GM21723 (cell line): ENCODE measurements around the gene CAMSAP2.
A peak's percentile ranks its signal among the peaks of the same experiment; 100 is the strongest.
"Not testable (repeated sequence)": the region's sequence is repeated elsewhere in the genome, so short reads cannot be mapped to it uniquely, and the experiment has no call there.

ENCODE experiments used
- ATAC-seq: cut with Tn5 transposase; IDR thresholded peaks from one replicate; pipeline ENCODE4 v1.9.1; 2021; ENCODE audit warnings: mild to moderate bottlenecking, moderate library complexity; ENCODE audit not compliant: unreplicated experiment

CAMSAP2 gene

DNA sequence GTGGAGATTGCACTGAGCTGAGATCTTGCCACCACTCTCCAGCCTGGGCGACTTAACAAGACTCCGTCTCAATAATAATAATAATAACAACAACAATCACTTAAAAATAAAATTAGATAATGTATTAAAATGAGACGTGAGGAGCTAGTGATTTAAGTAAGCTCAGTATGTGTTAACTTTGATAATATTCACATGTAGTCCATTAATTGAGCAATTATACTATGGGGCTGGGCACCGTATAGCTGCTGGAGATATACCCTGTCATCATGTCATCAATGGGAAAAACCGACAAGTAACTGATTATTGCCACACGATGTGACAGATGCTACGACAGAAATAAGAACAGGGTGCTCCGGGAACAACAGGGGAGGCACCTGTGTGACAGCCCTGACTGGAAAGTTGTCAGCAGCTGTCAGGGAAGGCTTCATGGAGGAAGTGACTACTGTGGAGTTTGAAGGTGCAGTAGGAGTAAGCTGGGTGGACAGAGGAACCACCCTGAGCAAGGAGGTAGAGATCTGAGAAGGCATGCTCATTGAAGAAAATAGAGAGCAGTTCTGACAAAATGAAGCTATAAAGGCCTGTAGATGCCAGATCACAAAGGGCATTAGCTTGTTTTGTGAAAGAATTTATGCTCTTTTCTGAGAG is 924 bp upstream of the CAMSAP2 start:
- ATAC-seq: no peak

DNA sequence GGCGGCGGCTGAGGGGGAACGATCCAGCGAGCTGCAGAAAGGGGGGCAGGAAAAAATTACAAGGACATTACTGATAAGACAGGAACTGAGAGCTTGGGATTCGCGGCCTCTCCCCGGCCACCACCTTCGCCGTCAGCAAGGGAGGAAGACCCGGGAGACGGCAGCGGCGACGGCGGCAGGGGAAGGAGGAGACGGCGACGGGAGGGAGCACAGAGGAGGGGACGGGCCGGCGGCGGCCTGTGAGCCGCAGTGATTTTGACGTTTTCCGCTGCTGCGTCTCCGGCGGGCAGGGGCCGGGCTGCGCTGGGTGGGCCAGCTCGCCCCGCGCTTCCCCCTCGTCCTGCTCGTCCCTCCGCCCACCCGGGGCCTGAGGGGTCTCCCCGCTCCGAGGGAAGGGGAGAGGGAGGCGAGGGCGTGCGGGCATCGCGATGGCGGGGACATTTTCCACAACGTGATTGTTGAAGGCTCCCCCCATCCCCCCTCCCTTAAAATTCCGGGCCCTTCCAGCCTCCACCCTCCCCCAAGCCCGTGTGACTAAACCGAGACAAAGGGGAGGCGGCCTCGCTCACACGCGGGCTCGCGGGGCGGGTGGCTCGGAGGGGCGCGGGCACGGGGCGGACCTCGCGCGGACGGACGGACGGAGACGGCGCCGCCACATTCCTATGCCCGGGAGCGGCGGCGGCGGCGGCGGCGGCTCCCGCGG is 407 bp downstream of the CAMSAP2 start:
- ATAC-seq: peak; percentile 57

DNA sequence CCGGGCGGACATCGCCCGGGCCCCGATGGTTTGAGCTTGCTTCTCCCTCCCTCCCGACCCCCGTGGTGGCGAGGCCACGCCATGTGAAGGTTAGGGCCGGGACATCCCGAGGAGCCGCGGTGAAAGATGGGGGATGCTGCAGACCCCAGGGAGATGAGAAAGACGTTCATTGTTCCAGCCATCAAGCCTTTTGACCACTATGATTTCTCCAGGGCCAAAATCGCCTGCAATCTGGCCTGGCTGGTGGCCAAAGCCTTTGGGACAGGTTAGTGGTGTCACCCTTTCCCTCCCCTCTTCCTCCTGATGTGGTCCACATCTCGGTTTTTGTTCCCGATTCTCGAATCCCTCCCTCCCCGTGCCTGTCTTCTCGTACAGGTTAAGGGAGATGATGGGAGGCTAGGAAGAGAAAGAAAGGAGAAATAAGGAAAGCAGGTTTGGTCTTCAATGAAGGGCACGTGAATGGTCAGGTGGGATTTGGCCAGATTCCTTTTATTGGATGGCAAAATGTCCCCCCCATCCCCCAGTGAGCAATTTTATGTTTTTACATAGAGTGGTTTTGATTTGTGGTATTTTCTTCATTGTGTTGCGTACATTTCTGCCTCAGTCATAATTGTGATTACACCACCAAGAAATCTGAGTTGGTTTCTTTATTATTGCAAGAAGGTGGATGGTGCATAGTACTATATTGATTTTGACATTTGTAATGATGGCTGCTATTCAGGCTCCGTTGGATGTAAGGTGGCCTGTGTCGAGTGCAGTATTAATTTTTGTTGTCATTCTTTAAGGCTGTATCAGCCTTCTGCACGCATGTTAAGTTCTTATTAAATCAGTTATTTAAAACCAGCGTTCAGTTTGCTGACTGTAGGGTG is 1.2 kb downstream of the CAMSAP2 start:
- ATAC-seq: no peak

DNA sequence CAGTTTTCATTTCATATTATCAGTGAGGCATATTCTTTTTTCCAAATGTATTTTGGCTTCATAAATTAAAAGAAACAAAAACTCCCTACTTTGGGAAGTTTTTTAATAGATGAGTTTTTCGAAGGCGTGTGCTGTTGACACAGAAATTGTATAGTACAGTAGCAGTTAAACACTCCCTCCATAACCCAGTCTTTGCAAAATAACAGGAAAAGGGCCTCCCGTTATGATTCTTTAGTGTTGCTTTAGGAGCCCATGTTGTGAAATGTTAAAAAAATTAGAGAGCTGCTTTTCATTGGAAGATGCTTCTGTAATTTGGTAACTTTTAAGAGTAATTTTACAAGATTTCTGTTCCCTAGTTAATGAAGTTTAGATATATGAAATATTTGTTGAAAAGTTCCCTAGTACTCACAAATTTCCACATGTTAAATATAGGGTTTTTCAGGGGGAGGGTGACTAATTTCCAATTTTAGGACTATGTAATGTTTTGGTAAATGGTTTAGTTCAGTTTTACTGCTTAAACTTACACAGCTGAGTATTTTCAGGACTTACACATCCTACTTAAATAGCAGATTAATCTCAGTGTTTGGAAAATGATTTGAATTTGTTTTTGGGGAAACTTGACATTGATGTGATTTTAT is 2.0 kb downstream of the CAMSAP2 start:
- no peak for ATAC-seq

DNA sequence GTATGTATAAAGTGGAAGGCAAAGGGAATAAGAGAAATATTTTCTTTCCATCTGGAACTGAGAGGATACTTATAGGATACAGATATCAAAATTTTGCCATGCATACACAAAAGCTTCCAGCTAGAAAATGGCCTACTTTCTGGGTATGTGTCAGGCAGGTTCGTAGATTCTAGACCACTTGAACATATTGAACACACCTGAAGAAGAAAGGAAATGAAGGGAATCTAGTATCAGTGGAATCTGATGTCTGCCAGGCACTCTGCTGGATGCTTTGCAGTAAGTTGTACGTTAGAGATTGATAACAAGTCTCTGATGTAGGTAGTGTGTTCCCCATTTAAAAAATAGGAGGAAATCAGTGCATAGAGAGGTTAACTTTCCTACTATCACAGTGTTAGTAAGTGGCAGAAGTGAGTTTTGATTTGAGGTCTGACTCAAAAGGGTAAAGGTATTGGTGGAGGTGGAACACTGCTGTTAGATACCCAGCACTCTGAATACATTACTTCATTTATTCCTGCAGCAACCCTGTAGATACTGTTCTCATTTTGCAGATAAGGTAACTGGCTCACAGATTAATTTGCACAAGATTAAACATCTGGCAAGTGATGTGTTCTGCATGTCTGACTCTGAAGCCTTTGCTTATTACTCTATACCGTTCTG is 3.0 kb downstream of the CAMSAP2 start:
- ATAC-seq: no peak

DNA sequence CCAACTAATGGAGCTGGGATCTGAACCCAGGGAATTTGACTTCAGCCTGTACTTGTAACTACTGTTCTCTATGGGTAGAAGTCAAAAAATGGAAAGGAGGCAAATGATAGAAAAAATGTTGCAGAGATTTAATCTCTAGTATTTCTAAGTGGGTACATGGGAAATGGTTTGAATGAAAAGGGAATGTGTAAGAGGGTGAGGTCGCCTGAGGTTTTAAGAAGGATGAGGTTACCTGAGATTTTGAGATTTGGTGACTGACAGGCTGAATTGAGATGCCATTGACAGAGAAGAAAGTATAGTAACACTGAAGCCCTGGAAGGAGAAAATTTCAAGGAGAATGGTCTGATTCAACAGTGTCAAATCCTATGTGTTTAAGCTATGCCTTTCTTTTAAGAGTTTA is 5.5 kb downstream of the CAMSAP2 start:
- ATAC-seq: no peak

DNA sequence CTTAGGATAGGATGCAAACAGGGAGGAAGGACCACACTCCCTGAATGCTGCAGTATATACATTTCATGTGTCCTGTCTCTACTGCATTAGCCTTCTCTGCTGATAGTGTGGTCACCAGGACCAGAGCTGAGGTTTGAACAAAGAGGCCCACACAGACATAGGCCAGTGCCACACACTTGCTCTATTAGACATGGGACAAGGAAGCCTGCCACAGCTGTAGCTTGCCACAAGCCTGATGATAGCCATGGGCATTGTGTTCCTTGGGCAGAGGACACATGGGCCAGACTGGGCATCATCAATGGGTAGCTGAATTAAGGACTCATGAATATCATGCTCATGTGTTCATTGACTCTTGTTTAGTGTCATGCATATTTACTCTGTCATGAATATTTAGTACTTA is 10.4 kb downstream of the CAMSAP2 start:
- ATAC-seq: no peak

DNA sequence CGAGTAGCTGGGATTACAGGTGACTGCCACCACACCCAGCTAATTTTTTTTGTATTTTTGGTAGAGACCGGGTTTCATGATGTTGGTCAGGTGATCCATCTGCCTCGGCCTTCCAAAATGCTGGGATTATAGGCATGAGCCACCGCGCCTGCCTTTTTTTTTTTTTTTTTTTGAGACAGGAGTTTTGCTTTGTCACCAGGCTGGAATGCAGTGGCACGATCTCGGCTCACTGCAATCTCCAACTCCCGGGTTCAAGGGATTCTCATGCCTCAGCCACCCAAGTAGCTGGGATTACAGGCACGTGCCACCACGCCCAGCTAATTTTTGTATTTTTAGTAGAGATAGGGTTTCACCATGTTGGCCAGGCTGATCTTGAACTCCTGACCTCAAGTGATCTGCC is 12.1 kb downstream of the CAMSAP2 start:
- ATAC-seq: not testable (repeated sequence)

DNA sequence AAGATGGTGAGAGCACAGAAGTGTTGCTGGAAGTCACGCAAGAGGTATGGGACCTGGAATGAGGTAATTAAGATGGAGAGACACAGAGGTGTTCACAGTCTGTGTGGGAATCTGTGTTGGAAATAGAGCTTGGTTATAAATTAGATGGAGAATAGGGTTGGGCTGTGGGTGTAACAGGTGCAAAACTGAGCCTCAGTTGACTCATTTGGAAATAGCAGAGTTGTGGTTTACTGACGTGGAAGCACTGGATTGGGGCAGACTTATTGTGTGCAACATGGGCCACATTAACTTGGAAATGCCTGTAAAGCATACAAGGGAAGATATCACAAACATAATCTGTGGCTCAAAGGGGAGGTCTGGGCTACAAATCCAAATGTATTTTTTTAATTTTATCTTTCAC is 13.0 kb downstream of the CAMSAP2 start:
- ATAC-seq: peak; percentile 87

DNA sequence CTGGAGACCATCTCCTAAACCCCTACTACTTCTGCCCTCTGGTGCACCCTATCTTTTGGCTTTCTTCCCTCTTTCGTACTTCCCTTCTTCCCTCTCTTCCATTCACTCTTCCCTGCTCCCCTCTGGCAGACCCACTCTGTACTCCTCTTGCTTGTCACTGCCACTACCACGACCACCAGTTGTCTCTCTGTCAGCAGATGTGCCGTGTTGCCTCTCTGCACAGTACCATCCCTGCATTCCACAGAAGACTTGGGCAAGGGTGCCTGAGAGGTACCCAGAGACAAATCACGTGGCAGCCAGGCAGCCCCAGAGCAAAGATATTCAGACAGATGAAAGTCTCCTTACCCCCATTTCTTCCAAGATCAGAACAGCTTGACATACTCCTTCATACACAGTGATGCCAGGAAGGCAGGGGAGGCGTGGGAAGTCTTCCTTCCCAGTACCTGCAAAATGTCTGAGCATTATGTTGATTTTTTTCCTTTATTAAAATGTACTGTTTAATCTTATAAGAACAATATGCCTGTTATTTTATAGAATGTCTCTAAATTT is 15.0 kb downstream of the CAMSAP2 start:
- ATAC-seq: no peak

DNA sequence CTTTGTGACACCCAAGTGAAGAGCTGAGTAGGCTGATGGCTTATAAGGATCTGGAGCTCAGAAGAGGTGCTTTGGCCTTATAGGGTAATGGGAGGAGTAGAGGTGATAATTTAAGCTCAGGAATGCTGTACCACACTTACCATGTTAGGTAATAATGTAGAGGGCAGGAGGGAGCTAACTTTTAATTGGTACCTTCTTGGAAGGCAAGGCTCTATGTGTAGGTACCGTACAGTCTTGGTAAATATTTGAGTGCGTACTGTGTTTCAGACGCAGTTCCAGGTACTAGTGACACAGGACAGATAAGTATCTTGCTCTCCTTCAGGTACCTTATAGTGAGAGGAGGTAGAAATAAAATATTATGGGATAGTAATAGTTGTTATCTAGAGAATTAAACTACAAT is 16.8 kb downstream of the CAMSAP2 start:
- no peak for ATAC-seq

DNA sequence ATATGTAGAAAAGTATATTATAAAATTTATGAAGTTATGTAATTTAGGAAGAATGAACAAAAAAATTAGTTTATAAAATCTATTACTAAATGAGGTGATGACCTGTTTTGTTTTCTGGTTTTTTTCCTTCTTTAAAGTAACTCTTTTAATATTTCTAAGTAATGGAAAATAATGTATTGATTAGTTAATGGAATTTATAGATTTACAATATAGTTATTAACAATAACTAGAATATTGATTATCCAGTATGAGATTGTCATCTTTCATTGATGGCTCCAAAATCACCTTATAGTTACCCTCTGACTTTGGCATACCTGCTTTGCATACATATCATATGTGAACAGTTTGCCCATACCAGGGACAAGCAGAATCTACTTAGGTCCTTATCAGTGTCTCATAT is 23.4 kb downstream of the CAMSAP2 start:
- ATAC-seq: no peak

DNA sequence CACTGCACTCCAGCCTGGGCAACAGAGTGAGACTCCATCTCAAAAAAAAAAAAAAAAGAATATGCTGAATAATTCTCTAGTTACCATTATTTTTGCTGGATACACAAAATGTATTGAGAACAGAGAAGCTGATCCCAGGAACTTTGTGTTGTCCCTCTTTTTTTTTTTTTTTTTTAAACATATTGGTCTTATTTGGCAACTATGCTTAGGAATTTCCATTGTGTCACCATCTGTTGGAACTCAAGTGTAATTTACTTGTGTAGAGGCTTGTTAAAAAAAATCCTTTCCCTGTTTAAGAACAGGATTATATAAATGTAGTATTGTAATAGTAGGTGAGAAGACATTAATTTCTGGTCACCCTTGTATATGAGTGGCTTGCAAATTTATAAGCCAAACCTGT is 28.6 kb downstream of the CAMSAP2 start:
- ATAC-seq: no peak

DNA sequence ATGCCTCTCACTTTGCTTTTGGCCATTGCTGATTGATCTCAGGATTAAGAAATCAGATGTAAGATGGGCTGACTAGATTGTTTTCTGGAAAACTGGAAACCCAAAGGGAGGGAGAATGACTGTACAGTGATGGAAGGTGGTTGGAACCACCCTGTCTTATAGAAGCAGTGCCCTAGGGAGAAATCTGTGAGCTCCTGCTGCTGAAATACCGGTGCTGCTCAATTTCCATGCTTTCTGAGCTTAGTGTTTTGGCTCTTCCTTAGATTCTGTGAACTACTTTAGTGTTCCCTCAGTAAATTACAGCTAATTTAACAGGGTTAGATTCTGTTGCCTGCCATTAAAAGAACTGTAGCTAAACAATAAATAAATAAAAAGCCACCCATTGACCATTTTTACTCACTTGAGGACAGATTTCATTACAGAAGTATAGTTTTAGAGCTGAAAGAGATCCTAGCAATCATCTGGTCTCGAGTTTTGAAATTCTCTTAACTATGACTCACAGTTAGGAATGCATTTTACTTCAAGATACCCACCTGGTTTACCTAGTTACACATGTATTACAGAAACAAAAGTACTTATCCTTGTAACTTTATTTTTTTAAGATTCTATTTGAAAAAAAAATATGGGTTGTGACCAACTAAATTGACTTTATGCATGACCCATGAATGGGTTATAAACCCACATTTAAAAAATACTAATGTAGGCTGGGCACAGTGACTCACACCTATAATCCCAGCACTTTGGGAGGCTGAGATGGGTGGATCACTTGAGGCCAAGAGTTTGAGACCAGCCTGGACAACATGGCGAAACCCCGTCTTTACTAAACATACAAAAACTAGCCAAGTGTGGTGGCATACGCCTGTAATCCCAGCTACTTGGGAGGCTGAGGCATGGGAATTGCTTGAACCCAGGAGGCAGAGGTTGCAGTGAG is 33.2 kb downstream of the CAMSAP2 start:
- ATAC-seq: no peak

DNA sequence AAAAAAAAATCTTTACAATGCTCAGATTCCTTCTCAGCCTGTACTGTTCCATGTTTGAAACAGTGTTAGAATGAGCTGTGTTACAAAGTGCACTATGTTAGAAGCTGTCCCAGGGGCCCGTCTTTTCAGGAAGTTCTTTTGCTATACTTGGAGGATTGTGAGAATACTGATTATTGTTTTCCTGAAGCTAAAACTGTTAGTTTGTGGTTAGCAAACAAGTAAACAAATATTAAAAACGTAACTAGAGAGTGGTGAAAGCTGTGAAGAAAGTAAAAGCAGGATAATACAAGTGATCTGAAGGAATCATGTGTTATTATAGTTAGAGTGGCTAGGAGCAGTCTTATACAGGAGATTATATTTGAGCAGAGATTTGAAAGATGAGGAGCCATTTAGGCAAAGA is 35.6 kb downstream of the CAMSAP2 start:
- peak; percentile 79 for ATAC-seq

DNA sequence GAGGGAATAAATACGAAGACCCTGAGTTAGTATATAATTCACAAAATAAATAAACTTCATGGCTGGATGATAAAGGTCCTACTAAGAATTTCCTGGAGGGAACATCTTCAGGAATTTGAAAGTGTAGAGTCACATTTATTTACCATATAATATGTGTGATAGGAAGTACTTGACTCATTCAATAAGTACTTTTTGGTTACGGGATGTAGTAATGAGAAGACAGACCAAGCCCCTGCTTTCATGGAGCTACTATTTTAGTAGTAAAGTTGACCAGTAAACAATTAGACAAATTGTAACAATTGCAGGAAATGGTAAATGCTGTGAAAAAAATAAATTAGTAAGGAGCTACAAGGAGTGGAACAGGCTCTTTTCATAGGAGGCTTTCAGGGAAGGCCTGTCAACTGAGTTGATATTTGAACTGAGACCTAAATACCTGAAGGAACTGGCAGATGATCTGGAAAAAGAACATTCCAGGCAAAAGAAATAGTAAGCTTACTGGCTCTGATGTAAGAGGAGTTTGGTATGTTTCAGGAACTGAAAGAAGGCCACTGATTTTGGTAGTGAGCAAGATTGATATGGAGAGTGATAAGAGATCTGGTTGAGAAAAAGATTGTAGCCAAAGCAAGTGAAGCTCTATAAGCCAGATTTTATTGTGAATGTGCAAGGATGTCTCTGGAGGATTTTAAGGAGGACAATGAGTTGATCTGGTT is 36.2 kb downstream of the CAMSAP2 start:
- no peak for ATAC-seq

DNA sequence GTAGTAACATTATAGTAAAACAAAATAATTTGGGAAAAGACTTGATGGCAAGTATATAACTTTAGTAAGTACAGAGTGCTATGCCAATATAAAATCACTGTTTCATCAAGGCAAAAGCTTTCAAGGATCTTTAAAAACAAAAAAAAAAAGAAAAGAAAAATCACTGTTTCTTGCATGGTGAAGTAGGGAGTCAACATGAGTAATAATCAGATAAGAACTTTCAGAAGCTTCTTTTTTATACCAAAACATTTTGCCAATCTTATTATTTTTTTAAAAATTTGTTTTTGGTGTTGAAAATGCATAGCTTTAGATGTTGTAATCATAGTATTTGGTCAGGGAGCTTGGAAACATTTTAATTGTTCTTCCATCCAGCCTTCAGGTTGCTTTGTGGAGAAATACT is 37.2 kb downstream of the CAMSAP2 start:
- ATAC-seq: no peak

DNA sequence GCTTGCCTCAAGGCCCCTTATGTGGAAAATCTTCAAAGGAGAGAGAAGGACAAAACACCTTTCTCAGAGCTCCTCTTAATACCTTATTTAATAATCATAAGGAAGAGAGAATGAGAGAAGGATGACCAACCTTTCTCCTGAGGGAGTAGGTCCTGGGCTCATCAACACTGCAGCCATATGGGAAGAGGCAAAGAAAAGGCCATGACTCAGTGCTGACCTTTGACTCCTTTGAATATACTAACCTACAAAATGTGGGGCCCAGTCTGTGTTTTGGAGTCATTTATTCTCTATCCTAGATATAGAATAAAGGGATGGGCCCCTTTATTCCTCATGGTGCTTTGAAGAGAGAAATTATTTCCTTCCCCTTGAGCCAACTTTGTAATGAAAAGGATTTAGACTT is 38.3 kb downstream of the CAMSAP2 start:
- ATAC-seq: no peak

DNA sequence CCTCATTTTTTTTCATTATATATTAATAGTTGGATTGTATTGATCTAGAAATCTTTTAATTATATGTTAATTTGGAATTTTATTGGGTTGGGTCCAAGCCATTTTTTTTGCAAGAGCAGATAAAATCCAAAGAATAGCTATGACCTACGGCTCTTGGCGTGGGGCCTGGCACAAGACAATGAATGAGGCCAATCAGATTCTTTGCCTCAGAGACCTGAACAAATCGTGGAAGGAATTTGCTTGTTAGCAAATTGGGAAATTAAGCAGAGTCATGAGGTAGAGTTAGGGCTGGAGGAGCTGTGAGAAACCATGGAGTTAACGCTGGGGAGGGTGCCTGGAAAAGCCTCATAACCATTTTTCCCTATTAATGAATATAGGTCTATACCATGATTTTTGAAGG is 40.1 kb downstream of the CAMSAP2 start:
- no peak for ATAC-seq
